GM18907 (cell line): ENCODE data around the gene FAM240A.

Experiments used
- ATAC-seq: cut with Tn5 transposase; IDR thresholded peaks from one replicate; pipeline ENCODE4 v1.9.1; 2021; ENCODE audit warnings: mild to moderate bottlenecking, moderate library complexity; ENCODE audit not compliant: unreplicated experiment

FAM240A gene

GRCh38 chr3:46624975-46625490 lies 12.7 kb downstream of the FAM240A start:
- no peak for ATAC-seq

GRCh38 chr3:46626039-46626438 lies 13.7 kb downstream of the FAM240A start:
- ATAC-seq, result no peak

GRCh38 chr3:46627078-46627477 lies 14.8 kb downstream of the FAM240A start:
- ATAC-seq, result no peak

- ATAC-seq, result no peak
Measured at GRCh38 chr3:46628901-46629369, 16.6 kb downstream of the FAM240A start.

DNA sequence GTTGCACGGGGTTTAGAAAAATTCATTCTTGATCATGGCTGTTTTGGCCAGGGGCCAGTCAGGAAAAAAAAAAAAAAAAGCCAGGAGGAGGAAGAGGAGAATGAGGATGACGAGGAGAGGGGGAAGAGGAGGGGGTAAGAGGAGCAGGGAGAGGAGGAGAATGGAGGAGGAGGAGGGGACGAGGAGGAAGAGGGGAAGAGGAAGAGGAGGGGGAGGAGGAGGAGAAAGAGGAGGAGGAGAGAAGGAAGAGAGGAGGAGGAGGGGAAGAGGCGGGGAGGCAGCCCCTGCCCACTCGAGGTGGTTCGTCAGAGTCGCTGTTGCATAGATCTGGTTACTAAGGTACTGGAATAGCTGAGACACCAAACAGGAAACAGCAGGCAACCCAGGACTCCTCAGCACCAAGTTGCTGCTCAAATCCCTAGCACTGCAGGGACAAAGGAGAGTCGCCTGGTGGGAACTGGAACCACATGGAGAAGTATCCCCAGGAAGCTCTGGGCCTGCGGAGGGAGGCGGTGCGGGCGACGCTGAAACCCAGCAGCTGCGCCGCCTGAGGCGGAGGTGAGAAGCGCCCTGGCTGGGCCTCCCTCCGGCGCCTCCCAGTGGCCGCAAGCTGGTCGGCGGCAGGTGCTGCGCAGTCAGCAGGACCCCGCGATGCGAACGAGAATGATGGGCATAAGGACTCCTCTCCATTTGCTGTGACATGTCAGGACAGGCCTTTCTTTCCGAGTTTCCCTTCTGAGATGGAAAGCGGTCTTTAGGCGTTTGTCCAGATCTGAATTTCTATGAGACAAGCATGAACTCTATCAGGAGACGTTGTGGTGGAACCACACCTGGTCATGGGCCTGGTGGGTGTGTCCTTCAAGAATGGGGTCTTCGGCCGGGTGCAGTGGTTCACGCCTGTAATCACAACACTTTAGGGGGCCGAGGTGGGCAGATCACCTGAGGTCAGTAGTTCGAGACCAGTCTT lies 17.5 kb downstream of the FAM240A start:
- ATAC-seq, result no peak

GRCh38 chr3:46632792-46633191 lies 20.5 kb downstream of the FAM240A start:
- ATAC-seq, result no peak

DNA sequence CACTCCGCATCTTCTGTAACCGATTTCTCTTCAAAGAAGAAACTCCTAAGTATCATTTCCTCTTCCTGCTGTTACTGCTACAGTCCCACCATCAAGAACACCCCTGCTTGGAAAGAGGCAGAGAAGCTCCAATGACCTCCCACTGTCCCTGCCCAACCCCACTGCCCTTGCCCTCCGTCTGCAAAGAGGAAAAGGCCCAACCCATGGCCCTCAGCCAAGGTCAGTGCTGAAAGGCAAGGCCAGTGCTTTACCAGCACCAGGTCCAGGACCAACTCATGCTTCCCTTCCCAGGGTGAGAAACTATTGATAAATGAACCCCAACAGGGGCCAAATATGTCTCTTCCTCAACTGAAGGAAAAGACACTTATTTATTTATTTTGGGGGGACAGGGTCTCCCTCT lies 22.5 kb downstream of the FAM240A start:
- ATAC-seq, result no peak

- no peak for ATAC-seq
Measured at GRCh38 chr3:46639221-46639620, 26.9 kb downstream of the FAM240A start.

GRCh38 chr3:46640927-46641326 lies 28.6 kb downstream of the FAM240A start:
- ATAC-seq, result no peak

GRCh38 chr3:46642971-46643370 lies 30.6 kb downstream of the FAM240A start:
- no peak for ATAC-seq

GRCh38 chr3:46643701-46644100 lies 31.4 kb downstream of the FAM240A start:
- no peak for ATAC-seq

- no peak for ATAC-seq
Measured at GRCh38 chr3:46646700-46647099, 34.4 kb downstream of the FAM240A start.

- ATAC-seq, result no peak
Measured at GRCh38 chr3:46648096-46648495, 35.8 kb downstream of the FAM240A start.

DNA sequence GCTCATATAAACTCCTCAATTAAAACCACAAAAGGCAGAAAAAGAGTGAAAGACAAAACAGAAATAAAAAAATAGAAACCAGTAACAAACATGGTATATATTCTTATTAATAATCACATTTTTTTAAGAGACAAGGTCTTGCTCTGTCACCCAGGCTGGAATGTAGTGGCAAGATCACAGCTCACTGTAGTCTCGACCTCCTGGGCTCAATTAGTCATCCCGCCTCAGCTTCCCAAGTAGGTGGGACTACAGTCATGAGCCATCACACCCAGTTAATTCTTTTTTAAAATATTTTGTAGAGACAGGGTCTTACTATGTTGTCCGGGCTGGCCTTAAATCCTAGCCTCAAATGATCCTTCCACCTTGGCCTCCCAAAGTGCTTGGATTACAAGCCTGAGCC lies 37.1 kb downstream of the FAM240A start:
- no peak for ATAC-seq

DNA sequence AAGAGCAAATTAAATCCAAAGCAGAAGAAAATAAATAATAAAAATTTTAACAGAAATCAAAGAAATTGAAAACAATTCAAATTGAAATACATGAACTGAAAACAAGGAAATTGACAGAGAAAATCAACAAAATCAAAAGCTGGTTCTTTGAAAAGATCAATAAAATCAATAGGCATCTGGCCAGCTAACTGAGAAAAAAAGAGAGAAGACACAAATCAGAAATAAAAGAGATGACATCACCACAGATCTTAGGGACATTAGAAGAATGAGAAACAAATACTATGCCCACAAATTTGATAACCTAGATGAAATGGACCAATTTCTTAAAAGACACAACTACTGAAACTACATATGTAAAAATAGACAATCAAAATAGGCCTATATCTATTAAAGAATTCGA lies 38.8 kb downstream of the FAM240A start:
- no peak for ATAC-seq

DNA sequence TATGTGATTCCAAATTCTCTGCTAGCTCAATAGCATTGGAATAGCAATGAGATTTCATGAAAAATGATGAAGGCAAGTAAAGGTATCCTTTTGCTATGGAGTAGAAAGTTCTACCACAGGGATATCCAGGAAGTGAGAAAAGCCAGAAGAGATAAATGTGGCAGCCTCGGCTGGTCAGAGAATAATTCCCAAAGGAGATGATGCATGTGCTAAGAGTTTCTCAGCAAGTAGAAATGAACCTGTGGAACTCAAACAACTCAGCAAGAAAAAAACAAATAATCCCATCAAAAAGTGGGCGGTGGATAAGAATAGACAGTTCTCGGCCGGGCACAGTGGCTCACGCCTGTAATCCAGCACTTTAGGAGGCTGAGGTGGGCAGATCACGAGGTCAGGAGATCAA lies 42.9 kb downstream of the FAM240A start:
- ATAC-seq, result no peak

DNA sequence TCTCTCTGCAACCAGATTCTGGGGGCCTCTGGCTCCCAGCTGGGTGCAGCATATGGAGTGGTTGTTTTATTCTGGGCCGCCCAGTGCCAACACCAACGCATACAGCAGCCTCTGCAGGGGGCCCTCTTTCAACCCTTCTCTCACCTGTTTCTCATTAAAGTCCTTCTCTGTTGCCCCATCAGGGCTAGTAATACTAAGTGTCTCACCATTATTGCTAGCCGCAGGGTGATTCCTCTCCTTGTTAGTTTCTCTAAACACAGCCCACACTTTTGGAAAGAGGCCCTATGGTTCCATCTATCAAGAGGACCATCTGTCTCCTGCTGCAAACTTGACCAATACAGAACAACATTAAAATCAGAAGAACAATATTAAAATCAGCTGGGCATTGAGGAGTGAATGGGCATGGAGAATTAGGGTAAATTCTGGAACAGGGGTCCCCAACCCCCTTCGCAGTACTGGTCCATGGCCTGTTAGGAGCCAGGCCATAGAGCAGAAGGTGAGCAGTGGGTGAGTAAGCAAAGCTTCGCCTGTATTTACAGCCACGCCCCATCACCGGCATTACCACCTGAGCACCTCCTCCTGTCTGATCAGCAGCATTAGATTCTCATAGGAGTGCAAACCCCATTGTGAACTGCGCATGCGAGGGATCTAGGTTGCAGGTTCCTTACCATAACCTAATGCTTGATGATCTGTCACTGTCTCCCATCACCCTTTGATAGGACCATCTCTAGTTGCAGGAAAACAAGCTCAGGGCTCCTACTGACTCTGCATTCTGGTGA lies 44.6 kb downstream of the FAM240A start:
- no peak for ATAC-seq

- no peak for ATAC-seq
Measured at GRCh38 chr3:46659285-46659684, 47.0 kb downstream of the FAM240A start.

- no peak for ATAC-seq
Measured at GRCh38 chr3:46660003-46660402, 47.7 kb downstream of the FAM240A start.

- ATAC-seq, result no peak
Measured at GRCh38 chr3:46660543-46661523, 48.5 kb downstream of the FAM240A start.
